ENCODE data around the gene PDIA5. TPM values are rescaled to one million over a fixed set of nuclear protein-coding genes. Genes with fewer than 3 reads are reported as not detected.
A peak's percentile ranks its signal among the peaks of the same experiment; 100 is the strongest.

PDIA5 gene
- total RNA-seq, 2 experiments from 2014 or later = 8.1 to 11.7 TPM

GRCh38 chr3:123068601-123069381, 2.0 kb downstream of the PDIA5 start:
- TF ChIP-seq CTCF (conservative IDR thresholded peaks at IDR 0.05; ENCODE audit: low read length) (no peak), EZH2phosphoT487 (IDR thresholded peaks at IDR 0.05; ENCODE audit: borderline replicate concordance, low read depth, low read length) (no peak)

GRCh38 chr3:123070510-123070909, 3.7 kb downstream of the PDIA5 start:
- CTCF ChIA-PET (ENCODE audit: unreplicated experiment) = no interaction called here
- H3K4me3 ChIP-seq (ENCODE audit: low read depth, low read length, poor library complexity, severe bottlenecking) = no peak overlapping the region

More at GRCh38 chr3:123068601-123069381, 2.0 kb downstream of the PDIA5 start:
- H3K79me2 ChIP-seq (ENCODE audit: insufficient read depth, low read depth, low read length) = peaks cover 11% of the 10 kb centered on the region; the same call in 1 of the 2 replicates
- peaks cover 3% of the 10 kb centered on the region for H3K4me1 ChIP-seq (ENCODE audit: insufficient read depth, low read length, poor library complexity, severe bottlenecking)
- no peak for DNase-seq (ENCODE audit: low spot score)
- peak overlapping the region; percentile 62; the same call in 1 of the 2 replicates for H3K4me2 ChIP-seq (ENCODE audit: low read length)
- H3K9me2 ChIP-seq (ENCODE audit: insufficient read depth, low read length) = no peaks in the 10 kb centered on the region
- POLR2A ChIA-PET = no interaction called here
- H3K36me3 ChIP-seq (ENCODE audit: insufficient read depth, low read length) = no peaks in the 10 kb centered on the region
- H2AFZ ChIP-seq (ENCODE audit: low read length) = no peak overlapping the region
- 0 out of 2 replicates have a peak, but pooled peaks cover 4% of the 10 kb centered on the region for H4K20me1 ChIP-seq (ENCODE audit: insufficient read depth, low read length)
- TSS peak; percentile 62 for BruUV-seq (replicated peaks)
- no peaks in the 10 kb centered on the region for H3K9me3 ChIP-seq (ENCODE audit: low read length)
- H3K4me3 ChIP-seq (ENCODE audit: low read depth, low read length, poor library complexity, severe bottlenecking) = peak overlapping the region; percentile 80
- H3K27ac ChIP-seq (ENCODE audit: low read depth, low read length, poor library complexity, severe bottlenecking) = no peak overlapping the region
- intact Hi-C loops (cut with micrococcal nuclease; ENCODE audit: unreplicated experiment) = no loop called here
- CTCF ChIA-PET (ENCODE audit: unreplicated experiment) = no interaction called here

More at GRCh38 chr3:123070510-123070909, 3.7 kb downstream of the PDIA5 start:
- H3K36me3 ChIP-seq (ENCODE audit: insufficient read depth, low read length) = no peaks in the 10 kb centered on the region
- no peak overlapping the region for H3K27ac ChIP-seq (ENCODE audit: low read depth, low read length, poor library complexity, severe bottlenecking)
- H4K20me1 ChIP-seq (ENCODE audit: insufficient read depth, low read length) = 0 out of 2 replicates have a peak, but pooled peaks cover 4% of the 10 kb centered on the region
- no TSS peak for BruUV-seq (replicated peaks)
- no peak for DNase-seq (ENCODE audit: low spot score)
- no peaks in the 10 kb centered on the region for H3K9me2 ChIP-seq (ENCODE audit: insufficient read depth, low read length)
- no peak overlapping the region for H2AFZ ChIP-seq (ENCODE audit: low read length)
- POLR2A ChIA-PET = no interaction called here
- H3K4me2 ChIP-seq (ENCODE audit: low read length) = no peak overlapping the region
- peaks cover 11% of the 10 kb centered on the region; the same call in 1 of the 2 replicates for H3K79me2 ChIP-seq (ENCODE audit: insufficient read depth, low read depth, low read length)
- intact Hi-C loops (cut with micrococcal nuclease; ENCODE audit: unreplicated experiment) = no loop called here
- H3K9me3 ChIP-seq (ENCODE audit: low read length) = no peaks in the 10 kb centered on the region
- TF ChIP-seq EZH2phosphoT487 (IDR thresholded peaks at IDR 0.05; ENCODE audit: borderline replicate concordance, low read depth, low read length) (no peak), CTCF (conservative IDR thresholded peaks at IDR 0.05; ENCODE audit: low read length) (no peak)
- H3K4me1 ChIP-seq (ENCODE audit: insufficient read depth, low read length, poor library complexity, severe bottlenecking) = peaks cover 3% of the 10 kb centered on the region
